ENCODE data around the gene FCN2. TPM values are rescaled to one million over a fixed set of nuclear protein-coding genes. Genes with fewer than 3 reads are reported as not detected.

Gene FCN2
- total and polyA plus RNA-seq, 2 of the 13 experiments (the other 11 are each of a cell fraction or from before 2014, with no cell fraction given) = not detected

DNA sequence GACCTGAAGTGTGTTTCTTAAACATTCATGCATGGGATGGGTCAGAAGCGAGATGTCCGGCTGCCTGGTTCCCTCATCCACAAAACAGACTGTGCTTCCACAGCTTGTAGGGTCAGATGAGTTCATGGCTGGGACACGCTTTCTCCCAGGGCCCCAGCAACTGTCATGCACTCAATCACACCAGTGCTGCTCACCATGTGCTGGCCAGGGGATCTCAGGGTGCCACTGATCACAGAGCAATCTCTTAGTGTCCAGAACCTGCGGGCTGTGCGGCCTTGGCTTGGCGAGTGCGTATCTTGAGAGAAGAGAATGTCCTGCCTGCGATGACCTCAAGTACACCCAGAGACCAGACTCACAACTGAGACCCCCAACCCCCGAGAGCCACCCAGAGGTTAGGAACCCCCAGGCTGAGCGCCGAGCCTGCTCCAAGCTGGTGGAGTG, 26.0 kb upstream of the FCN2 start:
- POLR2A ChIA-PET = no interaction called here
- H2AFZ ChIP-seq (ENCODE audit: low read length) = no peak overlapping the region
- CTCF ChIA-PET (ENCODE audit: low intra/inter-chr PET ratio, low total read pairs) = no interaction called here
- no peak for ATAC-seq
- TF ChIP-seq RFX1 (IDR thresholded peaks at IDR 0.05) = no peak
- no peak for TF ChIP-seq RORA (CRISPR knock-in tag; IDR thresholded peaks at IDR 0.05)
- no peak for TF ChIP-seq ZNF441 (CRISPR knock-in tag; IDR thresholded peaks at IDR 0.05; ENCODE audit: borderline replicate concordance)
- TF ChIP-seq, protein P1, sequence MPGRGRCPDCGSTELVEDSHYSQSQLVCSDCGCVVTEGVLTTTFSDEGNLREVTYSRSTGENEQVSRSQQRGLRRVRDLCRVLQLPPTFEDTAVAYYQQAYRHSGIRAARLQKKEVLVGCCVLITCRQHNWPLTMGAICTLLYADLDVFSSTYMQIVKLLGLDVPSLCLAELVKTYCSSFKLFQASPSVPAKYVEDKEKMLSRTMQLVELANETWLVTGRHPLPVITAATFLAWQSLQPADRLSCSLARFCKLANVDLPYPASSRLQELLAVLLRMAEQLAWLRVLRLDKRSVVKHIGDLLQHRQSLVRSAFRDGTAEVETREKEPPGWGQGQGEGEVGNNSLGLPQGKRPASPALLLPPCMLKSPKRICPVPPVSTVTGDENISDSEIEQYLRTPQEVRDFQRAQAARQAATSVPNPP (CRISPR knock-in tag; IDR thresholded peaks at IDR 0.05) = no peak
- no peak for TF ChIP-seq NR1H2 (CRISPR knock-in tag; IDR thresholded peaks at IDR 0.05; ENCODE audit: borderline replicate concordance, low read depth)
- TF ChIP-seq, protein P2, sequence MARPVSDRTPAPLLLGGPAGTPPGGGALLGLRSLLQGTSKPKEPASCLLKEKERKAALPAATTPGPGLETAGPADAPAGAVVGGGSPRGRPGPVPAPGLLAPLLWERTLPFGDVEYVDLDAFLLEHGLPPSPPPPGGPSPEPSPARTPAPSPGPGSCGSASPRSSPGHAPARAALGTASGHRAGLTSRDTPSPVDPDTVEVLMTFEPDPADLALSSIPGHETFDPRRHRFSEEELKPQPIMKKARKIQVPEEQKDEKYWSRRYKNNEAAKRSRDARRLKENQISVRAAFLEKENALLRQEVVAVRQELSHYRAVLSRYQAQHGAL (CRISPR knock-in tag; IDR thresholded peaks at IDR 0.05; ENCODE audit: not compliant biosample characterization) = no peak
- TF ChIP-seq AGO2 (optimal IDR thresholded peaks at IDR 0.05; ENCODE audit: low read depth, low read length) = no peak
- TF ChIP-seq, protein P3, sequence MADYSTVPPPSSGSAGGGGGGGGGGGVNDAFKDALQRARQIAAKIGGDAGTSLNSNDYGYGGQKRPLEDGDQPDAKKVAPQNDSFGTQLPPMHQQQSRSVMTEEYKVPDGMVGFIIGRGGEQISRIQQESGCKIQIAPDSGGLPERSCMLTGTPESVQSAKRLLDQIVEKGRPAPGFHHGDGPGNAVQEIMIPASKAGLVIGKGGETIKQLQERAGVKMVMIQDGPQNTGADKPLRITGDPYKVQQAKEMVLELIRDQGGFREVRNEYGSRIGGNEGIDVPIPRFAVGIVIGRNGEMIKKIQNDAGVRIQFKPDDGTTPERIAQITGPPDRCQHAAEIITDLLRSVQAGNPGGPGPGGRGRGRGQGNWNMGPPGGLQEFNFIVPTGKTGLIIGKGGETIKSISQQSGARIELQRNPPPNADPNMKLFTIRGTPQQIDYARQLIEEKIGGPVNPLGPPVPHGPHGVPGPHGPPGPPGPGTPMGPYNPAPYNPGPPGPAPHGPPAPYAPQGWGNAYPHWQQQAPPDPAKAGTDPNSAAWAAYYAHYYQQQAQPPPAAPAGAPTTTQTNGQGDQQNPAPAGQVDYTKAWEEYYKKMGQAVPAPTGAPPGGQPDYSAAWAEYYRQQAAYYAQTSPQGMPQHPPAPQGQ (CRISPR knock-in tag; IDR thresholded peaks at IDR 0.05; ENCODE audit: borderline replicate concordance) = no peak
- TF ChIP-seq FOXJ3 (CRISPR knock-in tag; IDR thresholded peaks at IDR 0.05; ENCODE audit: borderline replicate concordance) = no peak
- no peak for TF ChIP-seq NFATC3 (CRISPR knock-in tag; IDR thresholded peaks at IDR 0.05)
- TF ChIP-seq, protein P4, sequence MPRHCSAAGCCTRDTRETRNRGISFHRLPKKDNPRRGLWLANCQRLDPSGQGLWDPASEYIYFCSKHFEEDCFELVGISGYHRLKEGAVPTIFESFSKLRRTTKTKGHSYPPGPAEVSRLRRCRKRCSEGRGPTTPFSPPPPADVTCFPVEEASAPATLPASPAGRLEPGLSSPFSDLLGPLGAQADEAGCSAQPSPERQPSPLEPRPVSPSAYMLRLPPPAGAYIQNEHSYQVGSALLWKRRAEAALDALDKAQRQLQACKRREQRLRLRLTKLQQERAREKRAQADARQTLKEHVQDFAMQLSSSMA (CRISPR knock-in tag; IDR thresholded peaks at IDR 0.05) = no peak
- TF ChIP-seq, protein P5, sequence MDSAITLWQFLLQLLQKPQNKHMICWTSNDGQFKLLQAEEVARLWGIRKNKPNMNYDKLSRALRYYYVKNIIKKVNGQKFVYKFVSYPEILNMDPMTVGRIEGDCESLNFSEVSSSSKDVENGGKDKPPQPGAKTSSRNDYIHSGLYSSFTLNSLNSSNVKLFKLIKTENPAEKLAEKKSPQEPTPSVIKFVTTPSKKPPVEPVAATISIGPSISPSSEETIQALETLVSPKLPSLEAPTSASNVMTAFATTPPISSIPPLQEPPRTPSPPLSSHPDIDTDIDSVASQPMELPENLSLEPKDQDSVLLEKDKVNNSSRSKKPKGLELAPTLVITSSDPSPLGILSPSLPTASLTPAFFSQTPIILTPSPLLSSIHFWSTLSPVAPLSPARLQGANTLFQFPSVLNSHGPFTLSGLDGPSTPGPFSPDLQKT (CRISPR knock-in tag; IDR thresholded peaks at IDR 0.05; ENCODE audit: borderline replicate concordance) = no peak
- no peak for TF ChIP-seq ZNF678 (CRISPR knock-in tag; IDR thresholded peaks at IDR 0.05)
- TF ChIP-seq TOE1 (CRISPR knock-in tag; IDR thresholded peaks at IDR 0.05) = no peak
- TF ChIP-seq RARA (CRISPR knock-in tag; IDR thresholded peaks at IDR 0.05) = no peak
- no peaks in the 10 kb centered on the region for H3K79me2 ChIP-seq (ENCODE audit: insufficient read depth, low read length)
- no CpG with 5 or more reads among the region's 11 CpGs for WGBS (ENCODE audit: low lambda C conversion rate)
- in situ Hi-C loops (cut with HindIII; ENCODE audit: extremely low pct_ligation_motif_present, low pct_unique_long_range_greater_than_20kb) (no loop called here), intact Hi-C loops (cut with micrococcal nuclease; ENCODE audit: unreplicated experiment) (no loop called here)
- no peak overlapping the region for H3K4me2 ChIP-seq (ENCODE audit: low read depth, low read length)
- no peaks in the 10 kb centered on the region for H3K36me3 ChIP-seq (replicated peaks in 1 of 2; ENCODE audit: control insufficient read depth in 1 of 2, insufficient read depth in 2 of 2, low read length in 2 of 2)
- no peaks in the 10 kb centered on the region for H3K4me1 ChIP-seq (ENCODE audit: insufficient read depth, low read length)
- no peak overlapping the region for H3K4me3 ChIP-seq (replicated peaks in 1 of 3; ENCODE audit: insufficient read depth in 1 of 3, low read depth in 2 of 3, low read length in 3 of 3)
- BruUV-seq (replicated peaks) = no TSS peak
- no peak for FAIRE-seq
- H3K27me3 ChIP-seq (ENCODE audit: control insufficient read depth in 1 of 2, insufficient read depth in 2 of 2, low read length in 2 of 2) = peaks cover 0 to 34% of the 10 kb centered on the region in 2 experiments; a peak in 3 of 5 replicates
- no peaks in the 10 kb centered on the region; the same call in none of the 2 replicates for H3K9me3 ChIP-seq (ENCODE audit: low read length)
- H3K9ac ChIP-seq (ENCODE audit: insufficient read depth, low read depth, low read length) = no peak overlapping the region
- DNase-seq (ENCODE audit: low spot score) = no peak
- no peak overlapping the region for H3K27ac ChIP-seq (ENCODE audit: extremely low read length, insufficient read depth, low read length)
- H4K20me1 ChIP-seq (ENCODE audit: insufficient read depth, low read length) = no peaks in the 10 kb centered on the region

All from HepG2 (cell line).